Hepatocyte (in vitro differentiated cells): ENCODE measurements around the gene RFTN1. TPM values are rescaled to one million over a fixed set of nuclear protein-coding genes. Genes with fewer than 3 reads are reported as not detected.
A peak's percentile ranks its signal among the peaks of the same experiment; 100 is the strongest.

Experiments
- DNase-seq: peaks from one replicate; pipeline ENCODE4 v3.0.0-alpha.2; 2016; ENCODE audit warnings: low spot score
- H2AFZ ChIP-seq: fragments of 200-600 bp; sonication (generic); 2 replicates; pipeline ENCODE4 v1.6.0; 2016; ENCODE audit warnings: antibody characterized with exemption, mild to moderate bottlenecking
- H3K27ac ChIP-seq: fragments of 200-600 bp; sonication (generic); 2 replicates; pipeline ENCODE4 v1.5.1; 2016; ENCODE audit warnings: mild to moderate bottlenecking
- H3K27me3 ChIP-seq: fragments of 200-600 bp; sonication (generic); 2 replicates; pipeline ENCODE4 v1.6.1; 2016
- H3K36me3 ChIP-seq: fragments of 200-600 bp; sonication (generic); replicated peaks from 2 replicates; pipeline ENCODE4 v1.5.1; 2016; ENCODE audit warnings: low read depth; ENCODE audit not compliant: insufficient read depth
- H3K4me1 ChIP-seq: fragments of 200-600 bp; sonication (generic); 2 replicates; pipeline ENCODE4 v1.5.1; 2016; ENCODE audit warnings: mild to moderate bottlenecking, moderate library complexity; ENCODE audit not compliant: insufficient read depth
- H3K4me2 ChIP-seq: fragments of 200-600 bp; sonication (generic); 2 replicates; pipeline ENCODE4 v1.6.0; 2016
- H3K4me3 ChIP-seq: fragments of 200-600 bp; sonication (generic); 2 replicates; pipeline ENCODE4 v1.5.1; 2016; ENCODE audit warnings: mild to moderate bottlenecking
- H3K79me2 ChIP-seq: fragments of 200-600 bp; sonication (generic); 2 replicates; pipeline ENCODE4 v1.6.0; 2017; ENCODE audit warnings: mild to moderate bottlenecking
- H3K9me2 ChIP-seq: fragments of 200-600 bp; sonication (generic); replicated peaks from 2 replicates; pipeline ENCODE4 v1.6.0; 2017; ENCODE audit warnings: mild to moderate bottlenecking; ENCODE audit not compliant: insufficient read depth
- H3K9me3 ChIP-seq: fragments of 200-600 bp; sonication (generic); 2 replicates; pipeline ENCODE4 v1.5.1; 2016; ENCODE audit warnings: low read depth, mild to moderate bottlenecking
- H4K20me1 ChIP-seq: fragments of 200-600 bp; sonication (generic); 2 replicates; pipeline ENCODE4 v1.6.0; 2016; ENCODE audit warnings: mild to moderate bottlenecking; ENCODE audit not compliant: insufficient read depth, poor library complexity, severe bottlenecking
- EZH2 ChIP-seq: fragments of 200-600 bp; sonication (generic); IDR thresholded peaks from 2 replicates; pipeline ENCODE4 v1.6.1; 2016; ENCODE audit warnings: antibody characterized with exemption, mild to moderate bottlenecking, borderline replicate concordance
- EZH2phosphoT487 ChIP-seq: fragments of 200-600 bp; sonication (generic); IDR thresholded peaks from one replicate; pipeline ENCODE4 v1.6.1; 2018; ENCODE audit warnings: antibody characterized with exemption, mild to moderate bottlenecking, low read depth, moderate library complexity; ENCODE audit not compliant: unreplicated experiment, severe bottlenecking
- WGBS: methylation state at CpG from one replicate; pipeline ENCODE4 v1.1.6; 2016; ENCODE audit warnings: low lambda C conversion rate; ENCODE audit errors: missing lambda C conversion rate; 5-methylcytosine and 5-hydroxymethylcytosine counted together
- polyA plus RNA-seq: library from polyadenylated mRNA; unstranded; fragments of >200 nt; fragmentation: Nextera tagmentation; extraction: Ambion mirVana; gene quantifications from 2 replicates; pipeline ENCODE4 v1.2.1, GENCODE V29; 2016
- total RNA-seq: library from RNA; depleted of rRNA; stranded (reverse); fragments of >200 nt; gene quantifications from 2 replicates; pipeline ENCODE4 v1.2.3, GENCODE V29; 2014
- TF ChIP-seq, protein P1 (sequence below): fragments of 200-600 bp; sonication (generic); IDR thresholded peaks from 2 replicates; pipeline ENCODE4 v1.5.1; 2016; ENCODE audit warnings: antibody characterized with exemption, mild to moderate bottlenecking; ENCODE audit not compliant: poor library complexity

The RFTN1 gene
- total and polyA plus RNA-seq, 2 experiments from 2014 or later, result 10.0 to 14.9 TPM

- H3K79me2 ChIP-seq, result no peaks in the 10 kb centered on the region
- H3K9me2 ChIP-seq, result no peaks in the 10 kb centered on the region
- no peak overlapping the region for H3K4me3 ChIP-seq
- H4K20me1 ChIP-seq, result no peaks in the 10 kb centered on the region
- 50% methylated on average over 5 of the region's 5 CpGs for WGBS
- no peaks in the 10 kb centered on the region for H3K9me3 ChIP-seq
- H2AFZ ChIP-seq, result no peak overlapping the region
- no peak for DNase-seq
- no peaks in the 10 kb centered on the region for H3K4me1 ChIP-seq
- no peaks in the 10 kb centered on the region for H3K36me3 ChIP-seq
- TF ChIP-seq EZH2 (no peak), EZH2phosphoT487 (no peak)
- TF ChIP-seq, protein P1, sequence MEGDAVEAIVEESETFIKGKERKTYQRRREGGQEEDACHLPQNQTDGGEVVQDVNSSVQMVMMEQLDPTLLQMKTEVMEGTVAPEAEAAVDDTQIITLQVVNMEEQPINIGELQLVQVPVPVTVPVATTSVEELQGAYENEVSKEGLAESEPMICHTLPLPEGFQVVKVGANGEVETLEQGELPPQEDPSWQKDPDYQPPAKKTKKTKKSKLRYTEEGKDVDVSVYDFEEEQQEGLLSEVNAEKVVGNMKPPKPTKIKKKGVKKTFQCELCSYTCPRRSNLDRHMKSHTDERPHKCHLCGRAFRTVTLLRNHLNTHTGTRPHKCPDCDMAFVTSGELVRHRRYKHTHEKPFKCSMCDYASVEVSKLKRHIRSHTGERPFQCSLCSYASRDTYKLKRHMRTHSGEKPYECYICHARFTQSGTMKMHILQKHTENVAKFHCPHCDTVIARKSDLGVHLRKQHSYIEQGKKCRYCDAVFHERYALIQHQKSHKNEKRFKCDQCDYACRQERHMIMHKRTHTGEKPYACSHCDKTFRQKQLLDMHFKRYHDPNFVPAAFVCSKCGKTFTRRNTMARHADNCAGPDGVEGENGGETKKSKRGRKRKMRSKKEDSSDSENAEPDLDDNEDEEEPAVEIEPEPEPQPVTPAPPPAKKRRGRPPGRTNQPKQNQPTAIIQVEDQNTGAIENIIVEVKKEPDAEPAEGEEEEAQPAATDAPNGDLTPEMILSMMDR, result no peak
- no peak overlapping the region for H3K27ac ChIP-seq
- peak overlapping the region; percentile 16 for H3K4me2 ChIP-seq
- H3K27me3 ChIP-seq, result no peaks in the 10 kb centered on the region
Measured at GRCh38 chr3:16441371-16441875, 72.1 kb downstream of the RFTN1 start.

DNA sequence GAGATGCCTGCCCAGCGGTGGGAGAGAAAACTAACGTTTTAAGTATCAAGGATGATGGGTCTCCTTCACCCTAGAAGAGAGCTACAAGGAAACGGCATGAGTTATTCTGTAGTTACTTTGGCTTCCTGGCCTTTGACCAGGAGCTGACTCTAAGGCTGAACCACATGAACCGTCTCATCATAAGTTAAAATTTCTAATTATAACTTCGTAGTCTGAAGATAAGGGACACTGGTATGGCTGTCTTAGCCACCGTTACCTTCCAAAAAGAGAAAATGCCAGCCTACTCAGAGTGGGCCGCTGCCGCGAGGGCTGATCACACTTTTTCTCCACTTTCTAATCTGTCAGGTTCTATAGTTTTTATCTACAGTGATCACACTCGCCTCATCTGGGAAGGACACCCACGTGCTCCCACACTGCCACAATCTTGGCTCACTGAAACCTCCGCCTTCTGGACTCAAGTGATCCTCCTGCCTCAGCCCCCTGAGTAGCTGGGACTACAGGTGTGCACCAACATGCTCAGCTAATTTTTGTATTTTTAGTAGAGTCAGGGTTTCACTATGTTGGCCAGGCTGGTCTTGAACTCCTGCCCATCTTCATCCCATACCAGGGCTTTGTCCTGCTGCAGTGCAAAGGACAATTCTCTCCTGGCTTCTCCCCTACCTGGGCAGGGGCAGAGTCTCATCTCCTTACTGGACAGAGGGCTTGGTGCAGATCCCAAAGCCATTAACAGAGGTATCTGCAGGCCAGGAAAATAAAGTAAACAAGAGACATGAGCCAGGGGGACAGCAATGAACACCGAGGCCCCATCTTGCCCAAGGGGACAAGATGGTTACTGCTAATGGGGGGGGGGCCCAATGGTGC lies 73.4 kb downstream of the RFTN1 start:
- Histone ChIP-seq H3K36me3 (no peaks in the 10 kb centered on the region), H3K4me2 (no peak overlapping the region), H3K4me1 (no peaks in the 10 kb centered on the region), H3K27me3 (no peaks in the 10 kb centered on the region), H4K20me1 (no peaks in the 10 kb centered on the region), H3K9me2 (no peaks in the 10 kb centered on the region), H3K4me3 (no peak overlapping the region), H3K79me2 (no peaks in the 10 kb centered on the region), H3K27ac (no peak overlapping the region), H2AFZ (no peak overlapping the region), H3K9me3 (no peaks in the 10 kb centered on the region)
- no peak for TF ChIP-seq EZH2phosphoT487
- TF ChIP-seq, protein P1, result no peak
- TF ChIP-seq EZH2, result no peak
- no peak for DNase-seq
- WGBS, result 88% methylated on average over 13 of the region's 13 CpGs

- Histone ChIP-seq H3K27me3 (no peaks in the 10 kb centered on the region), H3K27ac (no peak overlapping the region), H3K4me3 (no peak overlapping the region), H3K4me1 (no peaks in the 10 kb centered on the region), H3K79me2 (no peaks in the 10 kb centered on the region), H3K36me3 (no peaks in the 10 kb centered on the region), H2AFZ (no peak overlapping the region), H3K9me3 (no peaks in the 10 kb centered on the region), H3K9me2 (no peaks in the 10 kb centered on the region), H3K4me2 (no peak overlapping the region), H4K20me1 (no peaks in the 10 kb centered on the region)
- DNase-seq, result no peak
- WGBS, result 89% methylated on average over 4 of the region's 4 CpGs
- TF ChIP-seq EZH2phosphoT487 (no peak), EZH2 (no peak)
- TF ChIP-seq, protein P1, result no peak
Measured at GRCh38 chr3:16439163-16439847, 74.2 kb downstream of the RFTN1 start.
